GM19328 (cell line): ENCODE measurements around the gene XPO6.

Experiments used
- ATAC-seq: cut with Tn5 transposase; IDR thresholded peaks from one replicate; pipeline ENCODE4 v1.9.1; 2021; ENCODE audit warnings: mild to moderate bottlenecking, moderate library complexity; ENCODE audit not compliant: unreplicated experiment

The XPO6 gene

GRCh38 chr16:28096983-28097899 is 114.5 kb downstream of the XPO6 start:
- ATAC-seq = no peak

- ATAC-seq = no peak
These were observed 118.4 kb downstream of the XPO6 start for GRCh38 chr16:28093385-28093725.

GRCh38 chr16:28092721-28093384 is 118.9 kb downstream of the XPO6 start:
- ATAC-seq = no peak

GRCh38 chr16:28091656-28092055 is 120.1 kb downstream of the XPO6 start:
- no peak for ATAC-seq

- ATAC-seq = no peak
These were observed 121.0 kb downstream of the XPO6 start for GRCh38 chr16:28090646-28091377.

- ATAC-seq = no peak
These were observed 121.8 kb downstream of the XPO6 start for GRCh38 chr16:28089992-28090365.

GRCh38 chr16:28089205-28089991 is 122.4 kb downstream of the XPO6 start:
- ATAC-seq = no peak

- ATAC-seq = no peak
These were observed 124.0 kb downstream of the XPO6 start for GRCh38 chr16:28087675-28088300.

GRCh38 chr16:28087140-28087660 is 124.6 kb downstream of the XPO6 start:
- ATAC-seq = no peak

- no peak for ATAC-seq
These were observed 125.3 kb downstream of the XPO6 start for GRCh38 chr16:28086186-28087139.

- no peak for ATAC-seq
These were observed 126.2 kb downstream of the XPO6 start for GRCh38 chr16:28085389-28086171.

GRCh38 chr16:28084209-28084608 is 127.6 kb downstream of the XPO6 start:
- no peak for ATAC-seq

GRCh38 chr16:28082624-28083023 is 129.1 kb downstream of the XPO6 start:
- no peak for ATAC-seq

GRCh38 chr16:28081391-28081968 is 130.3 kb downstream of the XPO6 start:
- no peak for ATAC-seq

- no peak for ATAC-seq
These were observed 133.5 kb downstream of the XPO6 start for GRCh38 chr16:28078261-28078660.

- no peak for ATAC-seq
These were observed 137.9 kb downstream of the XPO6 start for GRCh38 chr16:28073836-28074235.

- no peak for ATAC-seq
These were observed 139.7 kb downstream of the XPO6 start for GRCh38 chr16:28072087-28072486.
